ENCODE data around the gene OR1K1. TPM values are rescaled to one million over a fixed set of nuclear protein-coding genes. Genes with fewer than 3 reads are reported as not detected.
"Not testable (repeated sequence)": the region's sequence is repeated elsewhere in the genome, so short reads cannot be mapped to it uniquely, and the experiment has no call there.

The OR1K1 gene
- polyA plus RNA-seq, 1 donor (not counting 4 experiments of a cell fraction or from before 2014, with no cell fraction given): not detected

GRCh38 chr9:122827761-122828093, 27.8 kb downstream of the OR1K1 start:
- Histone ChIP-seq H3K4me1 (ENCODE audit: control insufficient read depth, extremely low read depth, insufficient read depth, low read length) (peaks cover 8% of the 10 kb centered on the region), H3K9me1 (ENCODE audit: control insufficient read depth, extremely low read depth, insufficient read depth, low read length) (no peaks in the 10 kb centered on the region), H3K36me3 (ENCODE audit: control insufficient read depth in 2 of 2, extremely low read depth in 1 of 2, insufficient read depth in 2 of 2, low read length in 2 of 2) (peaks cover 8 to 12% of the 10 kb centered on the region in 2 experiments), H2AFZ (ENCODE audit: control insufficient read depth, low read length) (peak overlapping the region; percentile 98), H3K27ac (ENCODE audit: control insufficient read depth, insufficient read depth, low read length) (peak overlapping the region; percentile 88), H4K20me1 (ENCODE audit: control insufficient read depth, extremely low read depth, insufficient read depth, low read length) (no peaks in the 10 kb centered on the region), H3K9me3 (ENCODE audit: control insufficient read depth, low read depth, low read length) (no peaks in the 10 kb centered on the region), H3K4me2 (ENCODE audit: control insufficient read depth, extremely low read depth, insufficient read depth, low read depth, low read length) (peak overlapping the region; percentile 98), H3K27me3 (ENCODE audit: control insufficient read depth, extremely low read depth, insufficient read depth, low read length) (no peaks in the 10 kb centered on the region), H3K9ac (ENCODE audit: control insufficient read depth, extremely low read depth, insufficient read depth, low read length) (peak overlapping the region; percentile 89), H3K79me2 (ENCODE audit: control insufficient read depth, insufficient read depth, low read length) (peaks cover 23% of the 10 kb centered on the region), H3K4me3 (ENCODE audit: control insufficient read depth in 2 of 3, extremely low read depth in 1 of 3, insufficient read depth in 2 of 3, low read depth in 1 of 3, low read length in 3 of 3) (peak overlapping the region; percentile 72 to 99 (median 98))
- no peak for TF ChIP-seq EZH2 (IDR thresholded peaks at IDR 0.05; ENCODE audit: low read length)
- no peak for TF ChIP-seq CTCF (optimal IDR thresholded peaks at IDR 0.05 in 1 of 3, IDR thresholded peaks at IDR 0.05 in 1 of 3, conservative IDR thresholded peaks at IDR 0.05 in 1 of 3; ENCODE audit: extremely low read depth in 1 of 3, insufficient read depth in 2 of 3, low read length in 3 of 3)
- dilution Hi-C loops (cut with MboI; ENCODE audit: extremely low pct_ligation_motif_present, low sequenced_read_pairs): no loop called here
- FAIRE-seq (no peak), DNase-seq (ENCODE audit: low read depth, low spot score) (no peak)

- H3K9me3 ChIP-seq (ENCODE audit: control insufficient read depth, low read depth, low read length); H3K27ac ChIP-seq (ENCODE audit: control insufficient read depth, insufficient read depth, low read length); H4K20me1 ChIP-seq (ENCODE audit: control insufficient read depth, extremely low read depth, insufficient read depth, low read length); H3K36me3 ChIP-seq (ENCODE audit: control insufficient read depth in 2 of 2, extremely low read depth in 1 of 2, insufficient read depth in 2 of 2, low read length in 2 of 2); FAIRE-seq; H3K9me1 ChIP-seq (ENCODE audit: control insufficient read depth, extremely low read depth, insufficient read depth, low read length); H3K4me1 ChIP-seq (ENCODE audit: control insufficient read depth, extremely low read depth, insufficient read depth, low read length); dilution Hi-C loops (cut with MboI; ENCODE audit: extremely low pct_ligation_motif_present, low sequenced_read_pairs); H3K27me3 ChIP-seq (ENCODE audit: control insufficient read depth, extremely low read depth, insufficient read depth, low read length); DNase-seq (ENCODE audit: low read depth, low spot score): not testable (repeated sequence)
- Histone ChIP-seq H3K9ac (ENCODE audit: control insufficient read depth, extremely low read depth, insufficient read depth, low read length) (peak overlapping the region; percentile 89), H3K4me2 (ENCODE audit: control insufficient read depth, extremely low read depth, insufficient read depth, low read depth, low read length) (peak overlapping the region; percentile 98), H2AFZ (ENCODE audit: control insufficient read depth, low read length) (peak overlapping the region; percentile 72), H3K79me2 (ENCODE audit: control insufficient read depth, insufficient read depth, low read length) (peaks cover 23% of the 10 kb centered on the region), H3K4me3 (ENCODE audit: control insufficient read depth in 2 of 3, extremely low read depth in 1 of 3, insufficient read depth in 2 of 3, low read depth in 1 of 3, low read length in 3 of 3) (peak overlapping the region; percentile 72 to 99 (median 98))
Measured at GRCh38 chr9:122828965-122829284, 29.0 kb downstream of the OR1K1 start.

DNA sequence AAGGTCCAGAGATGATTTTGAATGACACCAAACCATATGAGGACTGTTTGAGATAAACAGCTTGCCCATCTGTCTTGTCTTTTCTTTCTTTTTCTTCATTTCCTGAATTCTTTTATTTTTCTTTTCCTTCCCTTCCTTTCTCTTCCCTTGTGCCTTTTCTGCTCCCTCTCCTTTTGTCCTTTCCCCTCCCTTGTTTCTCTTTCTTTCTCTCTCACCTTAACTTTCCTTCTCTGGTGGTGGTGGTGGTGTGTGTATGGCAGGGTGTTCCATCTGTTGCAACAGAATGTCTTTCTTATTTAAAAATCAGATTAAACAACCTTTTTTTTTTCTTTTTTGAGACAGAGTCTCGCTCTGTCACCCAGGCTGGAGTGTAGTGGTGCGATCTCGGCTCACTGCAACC, 32.3 kb downstream of the OR1K1 start:
- no peak for FAIRE-seq
- dilution Hi-C loops (cut with MboI; ENCODE audit: extremely low pct_ligation_motif_present, low sequenced_read_pairs): no loop called here
- no peak overlapping the region for H3K9ac ChIP-seq (ENCODE audit: control insufficient read depth, extremely low read depth, insufficient read depth, low read length)
- H3K79me2 ChIP-seq (ENCODE audit: control insufficient read depth, insufficient read depth, low read length): peaks cover 7% of the 10 kb centered on the region
- no peak overlapping the region for H3K4me3 ChIP-seq (ENCODE audit: control insufficient read depth in 2 of 3, extremely low read depth in 1 of 3, insufficient read depth in 2 of 3, low read depth in 1 of 3, low read length in 3 of 3)
- no peak overlapping the region for H2AFZ ChIP-seq (ENCODE audit: control insufficient read depth, low read length)
- no peaks in the 10 kb centered on the region for H3K9me3 ChIP-seq (ENCODE audit: control insufficient read depth, low read depth, low read length)
- no peaks in the 10 kb centered on the region for H3K36me3 ChIP-seq (ENCODE audit: control insufficient read depth in 2 of 2, extremely low read depth in 1 of 2, insufficient read depth in 2 of 2, low read length in 2 of 2)
- no peak overlapping the region for H3K27ac ChIP-seq (ENCODE audit: control insufficient read depth, insufficient read depth, low read length)
- no peaks in the 10 kb centered on the region for H4K20me1 ChIP-seq (ENCODE audit: control insufficient read depth, extremely low read depth, insufficient read depth, low read length)
- no peaks in the 10 kb centered on the region for H3K9me1 ChIP-seq (ENCODE audit: control insufficient read depth, extremely low read depth, insufficient read depth, low read length)
- TF ChIP-seq EZH2 (IDR thresholded peaks at IDR 0.05; ENCODE audit: low read length) (no peak), CTCF (optimal IDR thresholded peaks at IDR 0.05 in 1 of 3, IDR thresholded peaks at IDR 0.05 in 1 of 3, conservative IDR thresholded peaks at IDR 0.05 in 1 of 3; ENCODE audit: extremely low read depth in 1 of 3, insufficient read depth in 2 of 3, low read length in 3 of 3) (no peak)
- H3K4me1 ChIP-seq (ENCODE audit: control insufficient read depth, extremely low read depth, insufficient read depth, low read length): peaks cover 4% of the 10 kb centered on the region
- no peak for DNase-seq (ENCODE audit: low read depth, low spot score)
- no peaks in the 10 kb centered on the region for H3K27me3 ChIP-seq (ENCODE audit: control insufficient read depth, extremely low read depth, insufficient read depth, low read length)
- no peak overlapping the region for H3K4me2 ChIP-seq (ENCODE audit: control insufficient read depth, extremely low read depth, insufficient read depth, low read depth, low read length)

Data from keratinocyte (primary cell).